ENCODE measurements around the gene C1QTNF9B.
A peak's percentile ranks its signal among the peaks of the same experiment; 100 is the strongest.

C1QTNF9B gene

GRCh38 chr13:23868521-23868920 is 28.8 kb downstream of the C1QTNF9B start:
- H3K27ac ChIP-seq = peak overlapping the region; percentile 64
- peak; percentile 59 for DNase-seq (ENCODE audit: low spot score)
- TF ChIP-seq, protein P1, sequence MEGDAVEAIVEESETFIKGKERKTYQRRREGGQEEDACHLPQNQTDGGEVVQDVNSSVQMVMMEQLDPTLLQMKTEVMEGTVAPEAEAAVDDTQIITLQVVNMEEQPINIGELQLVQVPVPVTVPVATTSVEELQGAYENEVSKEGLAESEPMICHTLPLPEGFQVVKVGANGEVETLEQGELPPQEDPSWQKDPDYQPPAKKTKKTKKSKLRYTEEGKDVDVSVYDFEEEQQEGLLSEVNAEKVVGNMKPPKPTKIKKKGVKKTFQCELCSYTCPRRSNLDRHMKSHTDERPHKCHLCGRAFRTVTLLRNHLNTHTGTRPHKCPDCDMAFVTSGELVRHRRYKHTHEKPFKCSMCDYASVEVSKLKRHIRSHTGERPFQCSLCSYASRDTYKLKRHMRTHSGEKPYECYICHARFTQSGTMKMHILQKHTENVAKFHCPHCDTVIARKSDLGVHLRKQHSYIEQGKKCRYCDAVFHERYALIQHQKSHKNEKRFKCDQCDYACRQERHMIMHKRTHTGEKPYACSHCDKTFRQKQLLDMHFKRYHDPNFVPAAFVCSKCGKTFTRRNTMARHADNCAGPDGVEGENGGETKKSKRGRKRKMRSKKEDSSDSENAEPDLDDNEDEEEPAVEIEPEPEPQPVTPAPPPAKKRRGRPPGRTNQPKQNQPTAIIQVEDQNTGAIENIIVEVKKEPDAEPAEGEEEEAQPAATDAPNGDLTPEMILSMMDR (conservative IDR thresholded peaks at IDR 0.05; ENCODE audit: low read depth) = no peak
- CTCF ChIA-PET = no interaction called here
- POLR2A ChIA-PET (ENCODE audit: low non-redundant PET) = interaction anchor here (1.0 kb wide), 1 partner anchor 20 kb away, joined by 3 read pairs; no protein-coding TSS in a partner anchor

GRCh38 chr13:23867027-23867491 is 30.2 kb downstream of the C1QTNF9B start:
- H3K27ac ChIP-seq = no peak overlapping the region
- ChIA-PET POLR2A (ENCODE audit: low non-redundant PET) (no interaction called here), CTCF (interaction anchor here (0.6 kb wide), 1 partner anchor 22 kb away, joined by 3 read pairs; no protein-coding TSS in a partner anchor)
- DNase-seq (ENCODE audit: low spot score) = no peak
- TF ChIP-seq, protein P1 (conservative IDR thresholded peaks at IDR 0.05; ENCODE audit: low read depth) = no peak

GRCh38 chr13:23866420-23867026 is 30.8 kb downstream of the C1QTNF9B start:
- CTCF ChIA-PET = no interaction called here
- no peak overlapping the region for H3K27ac ChIP-seq
- POLR2A ChIA-PET (ENCODE audit: low non-redundant PET) = no interaction called here
- TF ChIP-seq, protein P1 (conservative IDR thresholded peaks at IDR 0.05; ENCODE audit: low read depth) = no peak
- no peak for DNase-seq (ENCODE audit: low spot score)

DNA sequence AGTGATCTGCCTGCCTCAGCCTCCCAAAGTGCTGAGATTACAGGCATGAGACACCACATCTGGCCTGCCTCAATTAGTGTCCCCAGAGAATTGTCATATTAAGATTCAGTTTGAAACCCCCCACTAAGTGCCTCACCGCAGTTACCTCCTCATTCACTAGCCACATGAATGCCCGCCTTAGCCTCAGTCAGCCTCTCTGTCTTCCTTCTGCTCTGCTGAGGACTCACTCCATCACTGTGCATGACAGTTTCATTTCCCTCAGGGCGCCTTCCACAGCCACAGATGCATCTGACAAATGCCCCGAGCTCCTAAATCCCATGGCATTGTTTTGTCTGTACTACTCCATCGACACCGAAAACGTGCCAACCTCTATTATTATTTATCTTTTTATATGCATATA is 31.4 kb downstream of the C1QTNF9B start:
- no peak overlapping the region for H3K27ac ChIP-seq
- TF ChIP-seq, protein P1 (conservative IDR thresholded peaks at IDR 0.05; ENCODE audit: low read depth) = no peak
- ChIA-PET CTCF (no interaction called here), POLR2A (ENCODE audit: low non-redundant PET) (no interaction called here)
- no peak for DNase-seq (ENCODE audit: low spot score)

DNA sequence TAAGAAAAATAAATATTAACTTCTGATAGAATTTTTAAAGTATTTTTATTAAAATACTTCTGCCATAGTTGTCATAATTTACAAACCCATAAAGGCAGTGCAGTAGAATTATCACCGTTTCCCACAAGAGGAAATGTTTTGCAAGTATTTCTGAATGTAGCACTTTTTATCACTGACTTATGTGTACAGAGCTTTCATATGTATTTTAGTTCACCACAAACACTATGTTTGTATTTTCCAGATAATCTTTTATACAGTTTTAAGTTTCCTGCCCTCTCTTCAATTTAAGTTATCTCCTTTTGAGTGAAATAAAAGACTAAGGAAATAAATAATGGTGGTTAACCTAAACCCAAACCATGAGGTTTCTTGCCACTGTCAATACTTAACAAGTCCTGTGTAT is 32.3 kb downstream of the C1QTNF9B start:
- no peak overlapping the region for H3K27ac ChIP-seq
- ChIA-PET POLR2A (ENCODE audit: low non-redundant PET) (no interaction called here), CTCF (no interaction called here)
- TF ChIP-seq, protein P1 (conservative IDR thresholded peaks at IDR 0.05; ENCODE audit: low read depth) = no peak
- DNase-seq (ENCODE audit: low spot score) = no peak

DNA sequence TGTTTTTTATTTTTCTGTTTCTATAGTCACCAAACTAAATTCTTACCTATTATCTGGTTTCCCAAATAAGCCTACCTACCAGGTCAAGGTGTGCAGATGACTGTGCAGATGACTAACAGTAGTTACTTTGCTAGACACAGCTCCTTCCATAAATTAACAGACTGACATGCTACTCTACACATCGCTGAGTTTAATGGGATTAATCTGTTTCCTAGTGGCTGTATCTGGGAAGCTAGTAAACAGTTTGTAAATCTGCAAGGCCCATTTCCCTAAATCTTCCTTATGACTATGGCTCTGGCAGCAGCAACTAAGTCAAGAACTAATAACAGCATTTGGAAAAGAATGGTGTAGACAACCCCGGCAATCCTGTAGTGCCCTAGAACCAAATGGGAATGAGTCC is 36.0 kb downstream of the C1QTNF9B start:
- TF ChIP-seq, protein P1 (conservative IDR thresholded peaks at IDR 0.05; ENCODE audit: low read depth) = no peak
- CTCF ChIA-PET = interaction anchor here (0.6 kb wide), 1 partner anchor 45 kb away, joined by 3 read pairs; no protein-coding TSS in a partner anchor
- POLR2A ChIA-PET (ENCODE audit: low non-redundant PET) = no interaction called here
- DNase-seq (ENCODE audit: low spot score) = no peak
- H3K27ac ChIP-seq = no peak overlapping the region
